Neural cell (in vitro differentiated cells): ENCODE measurements around the gene SH3BGRL2. TPM values are rescaled to one million over a fixed set of nuclear protein-coding genes. Genes with fewer than 3 reads are reported as not detected.

Source experiments
- H2AFZ ChIP-seq: fragments of 200-600, 300-800 bp; sonication (generic), shearing (Covaris generic); 2 replicates; pipeline ENCODE4 v1.6.0; 2014; ENCODE audit warnings: low read depth, mild to moderate bottlenecking, antibody characterized with exemption, low read length, moderate library complexity
- H3F3A ChIP-seq: fragments of 200-600 bp; shearing (Covaris generic); 2 replicates; pipeline ENCODE4 v1.6.1; 2016; ENCODE audit warnings: mild to moderate bottlenecking, moderate library complexity, mixed read lengths, antibody characterized with exemption, low read length; ENCODE audit not compliant: insufficient read depth, poor library complexity, severe bottlenecking
- H3K27ac ChIP-seq: fragments of 200-600, 300-800 bp; sonication (generic), shearing (Covaris generic); 2 replicates; pipeline ENCODE4 v1.5.1; 2014; ENCODE audit warnings: mild to moderate bottlenecking, low read length, moderate library complexity
- H3K27me3 ChIP-seq: fragments of 300-800, 200-600 bp; sonication (generic), shearing (Covaris generic); 2 replicates; pipeline ENCODE4 v1.6.0; 2014; ENCODE audit warnings: mild to moderate bottlenecking, low read depth, low read length, moderate library complexity; ENCODE audit not compliant: insufficient read depth
- H3K36me3 ChIP-seq: fragments of 300-800, 200-600 bp; sonication (generic), shearing (Covaris generic); 2 replicates; pipeline ENCODE4 v1.5.1; 2014; ENCODE audit warnings: mild to moderate bottlenecking, antibody characterized with exemption, low read length, moderate library complexity; ENCODE audit not compliant: insufficient read depth
- H3K4me2 ChIP-seq: fragments of 300-800, 200-600 bp; sonication (generic), shearing (Covaris generic); 2 replicates; pipeline ENCODE4 v1.6.0; 2014; ENCODE audit warnings: mild to moderate bottlenecking, low read length
- H3K4me3 ChIP-seq: fragments of 300-800, 200-600 bp; sonication (generic), shearing (Covaris generic); 2 replicates; pipeline ENCODE4 v1.5.1; 2014; ENCODE audit warnings: mild to moderate bottlenecking, low read length, moderate library complexity
- H3K79me2 ChIP-seq: fragments of 200-600 bp; shearing (Covaris generic); replicated peaks from 2 replicates; pipeline ENCODE4 v1.6.0; 2014; ENCODE audit warnings: mild to moderate bottlenecking, low read length, moderate library complexity; ENCODE audit not compliant: insufficient read depth
- H3K9ac ChIP-seq: fragments of 300-800, 200-600 bp; sonication (generic), shearing (Covaris generic); 2 replicates; pipeline ENCODE4 v1.6.1; 2016; ENCODE audit warnings: mild to moderate bottlenecking, low read length, mixed read lengths
- H3K9me2 ChIP-seq: fragments of 200-600 bp; shearing (Covaris generic); 2 replicates; pipeline ENCODE4 v1.6.1; 2016; ENCODE audit warnings: mild to moderate bottlenecking, low read length, mixed read lengths; ENCODE audit not compliant: insufficient read depth
- H3K9me3 ChIP-seq: fragments of 200-600, 300-800 bp; sonication (generic), shearing (Covaris generic); 2 replicates; pipeline ENCODE4 v1.6.1; 2016; ENCODE audit warnings: mild to moderate bottlenecking, mixed run types, low read length, moderate library complexity, mixed read lengths
- H4K20me1 ChIP-seq: fragments of 200-600 bp; shearing (Covaris generic); 2 replicates; pipeline ENCODE4 v1.6.1; 2016; ENCODE audit warnings: mild to moderate bottlenecking, mixed run types; ENCODE audit not compliant: insufficient read depth
- EP300 ChIP-seq: fragments of 450-650 bp; conservative IDR thresholded peaks from 2 replicates; pipeline ENCODE4 v1.6.1; 2014; ENCODE audit warnings: antibody characterized with exemption, mild to moderate bottlenecking, moderate library complexity; ENCODE audit not compliant: poor library complexity, severe bottlenecking
- EZH2 ChIP-seq: fragments of 200-600, 300-800 bp; shearing (Covaris generic), sonication (generic); IDR thresholded peaks from 2 replicates; pipeline ENCODE4 v1.6.1; 2014; ENCODE audit warnings: antibody characterized with exemption, low read length, borderline replicate concordance, mild to moderate bottlenecking; ENCODE audit not compliant: insufficient read depth, poor library complexity, severe bottlenecking
- MXI1 ChIP-seq: fragments of 450-650 bp; conservative IDR thresholded peaks from 2 replicates; pipeline ENCODE4 v1.6.1; 2014; ENCODE audit warnings: antibody characterized with exemption, mild to moderate bottlenecking; ENCODE audit not compliant: poor library complexity, severe bottlenecking
- POLR2AphosphoS5 ChIP-seq: IDR thresholded peaks from 2 replicates; pipeline ENCODE4 v1.6.1; 2012
- RAD21 ChIP-seq: fragments of 450-650 bp; conservative IDR thresholded peaks from 2 replicates; pipeline ENCODE4 v1.6.1; 2014; ENCODE audit warnings: antibody characterized with exemption, mild to moderate bottlenecking, moderate library complexity
- SMC3 ChIP-seq: fragments of 450-650 bp; conservative IDR thresholded peaks from 2 replicates; pipeline ENCODE4 v1.6.1; 2014; ENCODE audit warnings: antibody characterized with exemption, mild to moderate bottlenecking, moderate library complexity; ENCODE audit not compliant: poor library complexity
- TAF1 ChIP-seq: IDR thresholded peaks from 2 replicates; pipeline ENCODE4 v1.6.1; 2012; ENCODE audit warnings: low read depth
- polyA plus RNA-seq: library from polyadenylated mRNA; depleted of rRNA; stranded (reverse); fragments of >200 nt; gene quantifications from 2 replicates; pipeline ENCODE4 v1.2.3, GENCODE V29; 2014
- TF ChIP-seq, protein P1 (sequence below): fragments of 450-650 bp; IDR thresholded peaks from 2 replicates; pipeline ENCODE4 v1.5.1; 2014; ENCODE audit warnings: antibody characterized with exemption, mild to moderate bottlenecking, moderate library complexity; ENCODE audit not compliant: poor library complexity, severe bottlenecking
- TF ChIP-seq, protein P2 (sequence below): IDR thresholded peaks from 2 replicates; pipeline ENCODE4 v1.6.1; 2012; ENCODE audit warnings: borderline replicate concordance

SH3BGRL2 gene
- polyA plus RNA-seq, 1 donor from 2014 or later: 25.3 TPM

DNA sequence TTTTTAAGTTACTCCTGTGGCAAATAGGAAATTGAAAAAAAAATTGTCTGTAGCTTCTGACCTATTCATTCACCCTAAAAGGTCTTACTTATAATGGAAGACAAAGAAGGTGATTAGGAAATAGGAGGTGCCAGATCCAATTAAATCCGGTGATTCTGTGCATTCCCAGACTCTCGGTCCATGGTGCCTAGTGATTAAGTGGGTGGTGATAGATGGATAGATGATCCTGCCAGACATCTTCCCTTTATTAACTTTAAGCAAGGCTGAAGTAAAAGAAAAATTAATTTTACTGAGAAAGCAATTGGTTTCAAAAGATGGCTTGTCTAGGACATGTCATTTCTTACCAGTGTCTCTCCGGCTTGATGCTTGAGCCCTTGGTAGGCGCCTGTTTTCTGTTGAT, 80.0 kb downstream of the SH3BGRL2 start:
- Histone ChIP-seq H3K9me3 (no peaks in the 10 kb centered on the region), H3K79me2 (no peaks in the 10 kb centered on the region), H3K9me2 (no peaks in the 10 kb centered on the region), H3K4me2 (no peak overlapping the region), H3K27me3 (no peaks in the 10 kb centered on the region), H2AFZ (no peak overlapping the region), H3K36me3 (no peaks in the 10 kb centered on the region), H3F3A (no peaks in the 10 kb centered on the region), H3K4me3 (no peak overlapping the region), H3K9ac (no peak overlapping the region), H3K27ac (no peak overlapping the region), H4K20me1 (no peaks in the 10 kb centered on the region)
- TF ChIP-seq EP300 (no peak), EZH2 (no peak), RAD21 (no peak), MXI1 (no peak), POLR2AphosphoS5 (no peak), SMC3 (no peak), TAF1 (no peak)
- TF ChIP-seq, protein P1, sequence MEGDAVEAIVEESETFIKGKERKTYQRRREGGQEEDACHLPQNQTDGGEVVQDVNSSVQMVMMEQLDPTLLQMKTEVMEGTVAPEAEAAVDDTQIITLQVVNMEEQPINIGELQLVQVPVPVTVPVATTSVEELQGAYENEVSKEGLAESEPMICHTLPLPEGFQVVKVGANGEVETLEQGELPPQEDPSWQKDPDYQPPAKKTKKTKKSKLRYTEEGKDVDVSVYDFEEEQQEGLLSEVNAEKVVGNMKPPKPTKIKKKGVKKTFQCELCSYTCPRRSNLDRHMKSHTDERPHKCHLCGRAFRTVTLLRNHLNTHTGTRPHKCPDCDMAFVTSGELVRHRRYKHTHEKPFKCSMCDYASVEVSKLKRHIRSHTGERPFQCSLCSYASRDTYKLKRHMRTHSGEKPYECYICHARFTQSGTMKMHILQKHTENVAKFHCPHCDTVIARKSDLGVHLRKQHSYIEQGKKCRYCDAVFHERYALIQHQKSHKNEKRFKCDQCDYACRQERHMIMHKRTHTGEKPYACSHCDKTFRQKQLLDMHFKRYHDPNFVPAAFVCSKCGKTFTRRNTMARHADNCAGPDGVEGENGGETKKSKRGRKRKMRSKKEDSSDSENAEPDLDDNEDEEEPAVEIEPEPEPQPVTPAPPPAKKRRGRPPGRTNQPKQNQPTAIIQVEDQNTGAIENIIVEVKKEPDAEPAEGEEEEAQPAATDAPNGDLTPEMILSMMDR: no peak
- TF ChIP-seq, protein P2, sequence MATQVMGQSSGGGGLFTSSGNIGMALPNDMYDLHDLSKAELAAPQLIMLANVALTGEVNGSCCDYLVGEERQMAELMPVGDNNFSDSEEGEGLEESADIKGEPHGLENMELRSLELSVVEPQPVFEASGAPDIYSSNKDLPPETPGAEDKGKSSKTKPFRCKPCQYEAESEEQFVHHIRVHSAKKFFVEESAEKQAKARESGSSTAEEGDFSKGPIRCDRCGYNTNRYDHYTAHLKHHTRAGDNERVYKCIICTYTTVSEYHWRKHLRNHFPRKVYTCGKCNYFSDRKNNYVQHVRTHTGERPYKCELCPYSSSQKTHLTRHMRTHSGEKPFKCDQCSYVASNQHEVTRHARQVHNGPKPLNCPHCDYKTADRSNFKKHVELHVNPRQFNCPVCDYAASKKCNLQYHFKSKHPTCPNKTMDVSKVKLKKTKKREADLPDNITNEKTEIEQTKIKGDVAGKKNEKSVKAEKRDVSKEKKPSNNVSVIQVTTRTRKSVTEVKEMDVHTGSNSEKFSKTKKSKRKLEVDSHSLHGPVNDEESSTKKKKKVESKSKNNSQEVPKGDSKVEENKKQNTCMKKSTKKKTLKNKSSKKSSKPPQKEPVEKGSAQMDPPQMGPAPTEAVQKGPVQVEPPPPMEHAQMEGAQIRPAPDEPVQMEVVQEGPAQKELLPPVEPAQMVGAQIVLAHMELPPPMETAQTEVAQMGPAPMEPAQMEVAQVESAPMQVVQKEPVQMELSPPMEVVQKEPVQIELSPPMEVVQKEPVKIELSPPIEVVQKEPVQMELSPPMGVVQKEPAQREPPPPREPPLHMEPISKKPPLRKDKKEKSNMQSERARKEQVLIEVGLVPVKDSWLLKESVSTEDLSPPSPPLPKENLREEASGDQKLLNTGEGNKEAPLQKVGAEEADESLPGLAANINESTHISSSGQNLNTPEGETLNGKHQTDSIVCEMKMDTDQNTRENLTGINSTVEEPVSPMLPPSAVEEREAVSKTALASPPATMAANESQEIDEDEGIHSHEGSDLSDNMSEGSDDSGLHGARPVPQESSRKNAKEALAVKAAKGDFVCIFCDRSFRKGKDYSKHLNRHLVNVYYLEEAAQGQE: no peak

DNA sequence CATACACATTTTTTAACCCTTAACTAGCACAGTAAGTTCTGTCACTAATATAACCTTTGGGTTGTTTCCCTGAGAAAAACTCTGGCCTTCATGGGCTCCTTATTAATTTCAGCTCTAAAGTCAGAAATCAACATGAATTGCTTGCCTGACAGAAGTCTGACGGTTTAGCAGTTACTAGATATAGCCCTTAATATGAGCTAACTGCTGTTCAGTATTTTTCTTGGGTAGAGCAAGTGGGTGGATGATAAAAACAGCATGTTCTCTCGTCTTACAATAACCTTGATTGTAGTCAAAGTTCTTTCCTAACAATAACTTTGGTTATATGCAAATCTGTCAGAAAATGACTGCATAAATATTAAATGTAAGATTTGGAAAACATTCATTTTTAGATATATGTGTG, 81.0 kb downstream of the SH3BGRL2 start:
- Histone ChIP-seq H3K27me3 (no peaks in the 10 kb centered on the region), H3K9ac (no peak overlapping the region), H2AFZ (no peak overlapping the region), H3K4me3 (no peak overlapping the region), H3F3A (no peaks in the 10 kb centered on the region), H3K9me2 (no peaks in the 10 kb centered on the region), H4K20me1 (no peaks in the 10 kb centered on the region), H3K4me2 (no peak overlapping the region), H3K9me3 (no peaks in the 10 kb centered on the region), H3K79me2 (no peaks in the 10 kb centered on the region), H3K36me3 (no peaks in the 10 kb centered on the region), H3K27ac (no peak overlapping the region)
- TF ChIP-seq MXI1 (no peak), POLR2AphosphoS5 (no peak), EZH2 (no peak), SMC3 (no peak), RAD21 (no peak), EP300 (no peak), TAF1 (no peak)
- TF ChIP-seq, protein P2: no peak
- TF ChIP-seq, protein P1: no peak
